Lower leg skin (tissue), 3 donors: Measurements from ENCODE around the gene ALS2.

ENCODE experiments used
- CTCF ChIP-seq, 3 donors: fragments of 450-650 bp; IDR thresholded peaks; one replicate each; pipeline ENCODE4 v1.5.1; 2016; ENCODE audit warnings: antibody characterized with exemption in 3 of 3, mild to moderate bottlenecking in 3 of 3, moderate library complexity in 2 of 3
- POLR2A ChIP-seq, 2 donors: fragments of 450-650 bp; IDR thresholded peaks; one replicate each; pipeline ENCODE4 v1.6.1; 2016 to 2017; ENCODE audit warnings: antibody characterized with exemption in 2 of 2, mild to moderate bottlenecking in 1 of 2, moderate library complexity in 1 of 2

GRCh38 chr2:201798252-201798913 is 17.6 kb upstream of the ALS2 start:
- TF ChIP-seq CTCF (IDR thresholded peaks at IDR 0.05) (no peak), POLR2A (IDR thresholded peaks at IDR 0.05) (no peak)
